GM15510 (cell line): Measurements from ENCODE around the gene LYZL4.

ENCODE experiments used
- POLR2A ChIP-seq: IDR thresholded peaks from 3 replicates; pipeline ENCODE4 v1.6.1; 2011; ENCODE audit warnings: borderline replicate concordance; ENCODE audit not compliant: insufficient read length; ENCODE audit errors: extremely low read depth

LYZL4 gene

GRCh38 chr3:42355612-42356011 is 54.8 kb downstream of the LYZL4 start:
- no peak for TF ChIP-seq POLR2A

GRCh38 chr3:42353631-42354030 is 56.8 kb downstream of the LYZL4 start:
- no peak for TF ChIP-seq POLR2A

- TF ChIP-seq POLR2A, result no peak
Observed at GRCh38 chr3:42351207-42351606, 59.2 kb downstream of the LYZL4 start.

DNA sequence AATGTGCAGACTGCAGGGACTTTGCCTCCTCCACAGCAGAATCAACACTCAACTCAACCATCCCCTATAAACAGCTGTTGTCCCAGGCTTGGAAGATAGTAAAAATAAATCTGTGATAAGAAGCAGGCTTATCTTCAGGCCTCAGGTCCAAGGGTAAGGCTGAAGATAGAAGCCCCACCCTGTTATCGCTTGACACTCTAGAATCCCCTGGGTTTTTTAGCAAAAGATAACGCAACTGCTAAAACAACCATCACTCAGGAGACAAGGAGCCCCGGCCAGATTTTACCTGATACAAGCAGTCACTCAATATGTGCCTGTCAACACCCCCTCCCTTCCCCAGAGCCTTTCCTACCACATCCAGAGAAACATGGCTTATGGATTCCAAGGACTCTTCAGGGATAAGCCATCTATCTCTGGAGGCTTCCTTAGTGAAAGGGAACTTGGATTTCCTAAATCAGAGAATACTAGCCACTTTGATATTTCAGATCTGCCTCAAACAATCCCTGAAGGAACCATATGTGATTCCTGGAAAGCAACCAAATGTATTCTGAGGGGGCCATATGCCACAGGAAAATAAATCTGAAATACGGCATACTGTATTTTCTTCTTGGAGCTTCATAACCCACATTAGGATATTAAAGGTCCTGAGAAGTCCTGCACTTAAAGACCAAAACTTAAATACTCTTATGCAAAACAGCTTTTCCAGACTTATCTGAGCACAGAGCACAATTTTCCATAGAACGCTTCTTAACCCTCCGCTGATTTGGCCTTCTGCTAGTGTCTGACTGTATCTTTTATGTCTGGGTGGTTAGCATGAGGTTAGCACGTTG is 60.4 kb downstream of the LYZL4 start:
- TF ChIP-seq POLR2A, result no peak

DNA sequence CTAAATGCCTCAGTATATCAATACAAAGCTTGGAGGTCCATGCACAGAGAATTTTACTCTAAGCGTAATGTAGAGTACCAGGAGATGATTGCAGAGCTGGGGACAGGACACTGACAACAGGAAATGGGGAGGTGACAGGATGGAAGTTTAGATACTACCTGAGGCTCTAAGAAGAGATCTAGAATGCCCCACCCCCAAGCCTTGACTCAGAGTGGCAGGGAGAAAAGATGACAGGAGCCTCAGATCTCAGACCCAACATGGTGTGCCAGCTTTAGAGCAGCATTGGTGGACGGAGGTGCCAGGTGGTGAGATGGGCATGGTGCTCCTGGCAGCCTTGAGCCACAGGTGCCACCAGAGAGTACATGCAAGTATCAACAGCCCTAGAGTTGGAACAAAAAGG is 62.5 kb downstream of the LYZL4 start:
- no peak for TF ChIP-seq POLR2A
